ENCODE data around the gene CCNQ. TPM values are rescaled to one million over a fixed set of nuclear protein-coding genes. Genes with fewer than 3 reads are reported as not detected.

Gene CCNQ
- total and polyA plus RNA-seq, 2 donors (not counting 3 experiments of a cell fraction or from before 2014, with no cell fraction given), result 21.3 to 37.0 TPM

DNA sequence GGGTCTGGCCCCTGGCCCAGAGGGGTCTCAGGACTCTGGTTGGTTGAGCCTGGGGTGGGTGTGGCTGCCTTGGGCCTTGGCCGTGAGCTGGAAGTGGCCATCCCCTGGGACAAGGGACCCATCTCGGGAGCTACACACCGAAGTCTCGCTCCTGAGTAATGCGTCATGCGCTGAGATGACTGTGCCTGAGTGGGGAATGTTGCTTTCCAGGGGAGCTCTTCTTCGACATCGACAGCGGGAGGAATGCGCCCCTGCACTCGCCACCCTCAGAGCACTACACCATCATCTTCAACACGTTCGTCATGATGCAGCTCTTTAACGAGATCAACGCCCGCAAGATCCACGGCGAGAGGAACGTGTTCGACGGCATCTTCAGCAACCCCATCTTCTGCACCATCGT, 38.5 kb downstream of the CCNQ start:
- H3K9me1 ChIP-seq (replicated peaks; ENCODE audit: control insufficient read depth, extremely low read depth, insufficient read depth, low read length), result no peaks in the 10 kb centered on the region
- no TSS peak for BruUV-seq (replicated peaks)
- DNase-seq (ENCODE audit: low read depth, low spot score) (no peak), FAIRE-seq (no peak)
- no peak overlapping the region for H3K9ac ChIP-seq (replicated peaks; ENCODE audit: extremely low read depth, insufficient read depth, low read length)
- no peak overlapping the region for H3K27ac ChIP-seq (ENCODE audit: insufficient read depth, low read depth, low read length)
- no peaks in the 10 kb centered on the region for H3K36me3 ChIP-seq (ENCODE audit: control insufficient read depth in 2 of 2, extremely low read depth in 1 of 2, insufficient read depth in 2 of 2, low read length in 2 of 2)
- H3K4me3 ChIP-seq (replicated peaks in 1 of 3; ENCODE audit: insufficient read depth in 1 of 3, low read depth in 1 of 3, low read length in 3 of 3), result no peak overlapping the region
- no peaks in the 10 kb centered on the region for H4K20me1 ChIP-seq (replicated peaks; ENCODE audit: control insufficient read depth, extremely low read depth, insufficient read depth, low read length)
- no peaks in the 10 kb centered on the region for H3K27me3 ChIP-seq (ENCODE audit: control insufficient read depth in 2 of 2, insufficient read depth in 2 of 2, low read length in 2 of 2)
- TF ChIP-seq FOS (IDR thresholded peaks at IDR 0.05; ENCODE audit: borderline replicate concordance, insufficient read depth, low read length), result no peak
- no peak for TF ChIP-seq GATA2 (IDR thresholded peaks at IDR 0.05; ENCODE audit: insufficient read depth, insufficient read length, low read depth, low read length)
- TF ChIP-seq MYC (IDR thresholded peaks at IDR 0.05; ENCODE audit: low read depth, low read length), result no peak
- TF ChIP-seq JUN (IDR thresholded peaks at IDR 0.05; ENCODE audit: borderline replicate concordance, insufficient read depth, insufficient read length, low read depth), result no peak
- TF ChIP-seq, protein P1, sequence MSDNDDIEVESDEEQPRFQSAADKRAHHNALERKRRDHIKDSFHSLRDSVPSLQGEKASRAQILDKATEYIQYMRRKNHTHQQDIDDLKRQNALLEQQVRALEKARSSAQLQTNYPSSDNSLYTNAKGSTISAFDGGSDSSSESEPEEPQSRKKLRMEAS (IDR thresholded peaks at IDR 0.05; ENCODE audit: insufficient read depth, insufficient read length), result no peak
- TF ChIP-seq POLR2A (IDR thresholded peaks at IDR 0.05; ENCODE audit: low read depth, low read length), result no peak
- TF ChIP-seq, protein P2, sequence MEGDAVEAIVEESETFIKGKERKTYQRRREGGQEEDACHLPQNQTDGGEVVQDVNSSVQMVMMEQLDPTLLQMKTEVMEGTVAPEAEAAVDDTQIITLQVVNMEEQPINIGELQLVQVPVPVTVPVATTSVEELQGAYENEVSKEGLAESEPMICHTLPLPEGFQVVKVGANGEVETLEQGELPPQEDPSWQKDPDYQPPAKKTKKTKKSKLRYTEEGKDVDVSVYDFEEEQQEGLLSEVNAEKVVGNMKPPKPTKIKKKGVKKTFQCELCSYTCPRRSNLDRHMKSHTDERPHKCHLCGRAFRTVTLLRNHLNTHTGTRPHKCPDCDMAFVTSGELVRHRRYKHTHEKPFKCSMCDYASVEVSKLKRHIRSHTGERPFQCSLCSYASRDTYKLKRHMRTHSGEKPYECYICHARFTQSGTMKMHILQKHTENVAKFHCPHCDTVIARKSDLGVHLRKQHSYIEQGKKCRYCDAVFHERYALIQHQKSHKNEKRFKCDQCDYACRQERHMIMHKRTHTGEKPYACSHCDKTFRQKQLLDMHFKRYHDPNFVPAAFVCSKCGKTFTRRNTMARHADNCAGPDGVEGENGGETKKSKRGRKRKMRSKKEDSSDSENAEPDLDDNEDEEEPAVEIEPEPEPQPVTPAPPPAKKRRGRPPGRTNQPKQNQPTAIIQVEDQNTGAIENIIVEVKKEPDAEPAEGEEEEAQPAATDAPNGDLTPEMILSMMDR (IDR thresholded peaks at IDR 0.05; ENCODE audit: extremely low read depth in 1 of 2, insufficient read depth in 1 of 2, low read depth in 1 of 2, low read length in 2 of 2), result no peak
- no peak for TF ChIP-seq POLR2AphosphoS5 (IDR thresholded peaks at IDR 0.05; ENCODE audit: insufficient read depth, low read depth, low read length)
- TF ChIP-seq EZH2 (IDR thresholded peaks at IDR 0.05; ENCODE audit: borderline replicate concordance, low read depth, low read length, severe bottlenecking), result no peak
- POLR2A ChIA-PET, result no interaction called here
- CTCF ChIA-PET, result interaction anchor here (1.3 kb wide), 1 partner anchor 89 kb away, joined by 3 read pairs; no protein-coding TSS in a partner anchor
- H3K4me2 ChIP-seq (ENCODE audit: insufficient read depth, low read length), result no peak overlapping the region
- H3K4me1 ChIP-seq (ENCODE audit: control insufficient read depth, extremely low read depth, insufficient read depth, low read length), result no peaks in the 10 kb centered on the region
- dilution Hi-C loops (cut with MboI; ENCODE audit: extremely low pct_ligation_motif_present, low sequenced_read_pairs) (no loop called here), intact Hi-C loops (cut with micrococcal nuclease) (no loop called here)
- H3K9me3 ChIP-seq (replicated peaks; ENCODE audit: control insufficient read depth, insufficient read depth, low read length), result no peaks in the 10 kb centered on the region
- no peaks in the 10 kb centered on the region for H3K79me2 ChIP-seq (ENCODE audit: control insufficient read depth, insufficient read depth, low read length)
- no peak overlapping the region for H2AFZ ChIP-seq (ENCODE audit: low read depth, low read length)
